ENCODE measurements around the gene PCDHGA1.

The PCDHGA1 gene

DNA sequence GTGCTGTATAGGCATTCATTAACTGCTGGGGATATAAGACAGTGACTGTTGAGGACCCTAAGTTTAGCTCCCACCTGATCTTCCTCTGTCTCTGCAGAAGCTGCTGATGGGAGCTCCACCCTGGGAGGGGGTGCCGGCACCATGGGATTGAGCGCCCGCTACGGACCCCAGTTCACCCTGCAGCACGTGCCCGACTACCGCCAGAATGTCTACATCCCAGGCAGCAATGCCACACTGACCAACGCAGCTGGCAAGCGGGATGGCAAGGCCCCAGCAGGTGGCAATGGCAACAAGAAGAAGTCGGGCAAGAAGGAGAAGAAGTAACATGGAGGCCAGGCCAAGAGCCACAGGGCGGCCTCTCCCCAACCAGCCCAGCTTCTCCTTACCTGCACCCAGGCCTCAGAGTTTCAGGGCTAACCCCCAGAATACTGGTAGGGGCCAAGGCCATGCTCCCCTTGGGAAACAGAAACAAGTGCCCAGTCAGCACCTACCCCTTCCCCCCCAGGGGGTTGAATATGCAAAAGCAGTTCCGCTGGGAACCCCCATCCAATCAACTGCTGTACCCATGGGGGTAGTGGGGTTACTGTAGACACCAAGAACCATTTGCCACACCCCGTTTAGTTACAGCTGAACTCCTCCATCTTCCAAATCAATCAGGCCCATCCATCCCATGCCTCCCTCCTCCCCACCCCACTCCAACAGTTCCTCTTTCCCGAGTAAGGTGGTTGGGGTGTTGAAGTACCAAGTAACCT is 180.7 kb downstream of the PCDHGA1 start:
- Histone ChIP-seq H3K9ac (no peak overlapping the region), H3K4me3 (IDR thresholded peaks at IDR 0.05; ENCODE audit: insufficient read depth, low read depth, low read length) (no peak overlapping the region), H3K27me3 (ENCODE audit: insufficient read depth, low read depth) (no peaks in the 10 kb centered on the region), H3K36me3 (ENCODE audit: insufficient read depth) (no peaks in the 10 kb centered on the region), H3K4me1 (ENCODE audit: low read depth, poor library complexity, severe bottlenecking) (no peaks in the 10 kb centered on the region), H2AFZ (ENCODE audit: low read depth) (no peak overlapping the region), H3K27ac (no peak overlapping the region), H3K4me2 (no peak overlapping the region), H4K20me1 (ENCODE audit: insufficient read depth) (no peaks in the 10 kb centered on the region), H3K79me2 (ENCODE audit: insufficient read depth, low read depth) (no peaks in the 10 kb centered on the region)
- TF ChIP-seq, protein P1, sequence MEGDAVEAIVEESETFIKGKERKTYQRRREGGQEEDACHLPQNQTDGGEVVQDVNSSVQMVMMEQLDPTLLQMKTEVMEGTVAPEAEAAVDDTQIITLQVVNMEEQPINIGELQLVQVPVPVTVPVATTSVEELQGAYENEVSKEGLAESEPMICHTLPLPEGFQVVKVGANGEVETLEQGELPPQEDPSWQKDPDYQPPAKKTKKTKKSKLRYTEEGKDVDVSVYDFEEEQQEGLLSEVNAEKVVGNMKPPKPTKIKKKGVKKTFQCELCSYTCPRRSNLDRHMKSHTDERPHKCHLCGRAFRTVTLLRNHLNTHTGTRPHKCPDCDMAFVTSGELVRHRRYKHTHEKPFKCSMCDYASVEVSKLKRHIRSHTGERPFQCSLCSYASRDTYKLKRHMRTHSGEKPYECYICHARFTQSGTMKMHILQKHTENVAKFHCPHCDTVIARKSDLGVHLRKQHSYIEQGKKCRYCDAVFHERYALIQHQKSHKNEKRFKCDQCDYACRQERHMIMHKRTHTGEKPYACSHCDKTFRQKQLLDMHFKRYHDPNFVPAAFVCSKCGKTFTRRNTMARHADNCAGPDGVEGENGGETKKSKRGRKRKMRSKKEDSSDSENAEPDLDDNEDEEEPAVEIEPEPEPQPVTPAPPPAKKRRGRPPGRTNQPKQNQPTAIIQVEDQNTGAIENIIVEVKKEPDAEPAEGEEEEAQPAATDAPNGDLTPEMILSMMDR (conservative IDR thresholded peaks at IDR 0.05; ENCODE audit: low read depth, low read length), result no peak

DNA sequence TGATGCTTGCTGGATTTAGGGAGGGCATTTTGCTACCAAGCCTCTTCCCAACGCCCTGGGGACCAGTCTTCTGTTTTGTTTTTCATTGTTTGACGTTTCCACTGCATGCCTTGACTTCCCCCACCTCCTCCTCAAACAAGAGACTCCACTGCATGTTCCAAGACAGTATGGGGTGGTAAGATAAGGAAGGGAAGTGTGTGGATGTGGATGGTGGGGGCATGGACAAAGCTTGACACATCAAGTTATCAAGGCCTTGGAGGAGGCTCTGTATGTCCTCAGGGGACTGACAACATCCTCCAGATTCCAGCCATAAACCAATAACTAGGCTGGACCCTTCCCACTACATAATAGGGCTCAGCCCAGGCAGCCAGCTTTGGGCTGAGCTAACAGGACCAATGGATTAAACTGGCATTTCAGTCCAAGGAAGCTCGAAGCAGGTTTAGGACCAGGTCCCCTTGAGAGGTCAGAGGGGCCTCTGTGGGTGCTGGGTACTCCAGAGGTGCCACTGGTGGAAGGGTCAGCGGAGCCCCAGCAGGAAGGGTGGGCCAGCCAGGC is 181.5 kb downstream of the PCDHGA1 start:
- Histone ChIP-seq H3K4me3 (IDR thresholded peaks at IDR 0.05; ENCODE audit: insufficient read depth, low read depth, low read length) (no peak overlapping the region), H4K20me1 (ENCODE audit: insufficient read depth) (no peaks in the 10 kb centered on the region), H3K27me3 (ENCODE audit: insufficient read depth, low read depth) (no peaks in the 10 kb centered on the region), H3K79me2 (ENCODE audit: insufficient read depth, low read depth) (no peaks in the 10 kb centered on the region), H3K9ac (no peak overlapping the region), H2AFZ (ENCODE audit: low read depth) (no peak overlapping the region), H3K4me2 (no peak overlapping the region), H3K27ac (no peak overlapping the region), H3K36me3 (ENCODE audit: insufficient read depth) (no peaks in the 10 kb centered on the region), H3K4me1 (ENCODE audit: low read depth, poor library complexity, severe bottlenecking) (no peaks in the 10 kb centered on the region)
- TF ChIP-seq, protein P1 (conservative IDR thresholded peaks at IDR 0.05; ENCODE audit: low read depth, low read length), result no peak

DNA sequence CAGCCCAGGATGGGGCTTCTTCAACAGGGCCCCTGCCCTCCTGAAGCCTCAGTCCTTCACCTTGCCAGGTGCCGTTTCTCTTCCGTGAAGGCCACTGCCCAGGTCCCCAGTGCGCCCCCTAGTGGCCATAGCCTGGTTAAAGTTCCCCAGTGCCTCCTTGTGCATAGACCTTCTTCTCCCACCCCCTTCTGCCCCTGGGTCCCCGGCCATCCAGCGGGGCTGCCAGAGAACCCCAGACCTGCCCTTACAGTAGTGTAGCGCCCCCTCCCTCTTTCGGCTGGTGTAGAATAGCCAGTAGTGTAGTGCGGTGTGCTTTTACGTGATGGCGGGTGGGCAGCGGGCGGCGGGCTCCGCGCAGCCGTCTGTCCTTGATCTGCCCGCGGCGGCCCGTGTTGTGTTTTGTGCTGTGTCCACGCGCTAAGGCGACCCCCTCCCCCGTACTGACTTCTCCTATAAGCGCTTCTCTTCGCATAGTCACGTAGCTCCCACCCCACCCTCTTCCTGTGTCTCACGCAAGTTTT is 182.1 kb downstream of the PCDHGA1 start:
- Histone ChIP-seq H4K20me1 (ENCODE audit: insufficient read depth) (no peaks in the 10 kb centered on the region), H3K27me3 (ENCODE audit: insufficient read depth, low read depth) (no peaks in the 10 kb centered on the region), H3K36me3 (ENCODE audit: insufficient read depth) (no peaks in the 10 kb centered on the region), H2AFZ (ENCODE audit: low read depth) (no peak overlapping the region), H3K9ac (no peak overlapping the region), H3K27ac (no peak overlapping the region), H3K4me2 (no peak overlapping the region), H3K79me2 (ENCODE audit: insufficient read depth, low read depth) (no peaks in the 10 kb centered on the region), H3K4me1 (ENCODE audit: low read depth, poor library complexity, severe bottlenecking) (no peaks in the 10 kb centered on the region), H3K4me3 (IDR thresholded peaks at IDR 0.05; ENCODE audit: insufficient read depth, low read depth, low read length) (no peak overlapping the region)
- TF ChIP-seq, protein P1 (conservative IDR thresholded peaks at IDR 0.05; ENCODE audit: low read depth, low read length), result peak; percentile 57

DNA sequence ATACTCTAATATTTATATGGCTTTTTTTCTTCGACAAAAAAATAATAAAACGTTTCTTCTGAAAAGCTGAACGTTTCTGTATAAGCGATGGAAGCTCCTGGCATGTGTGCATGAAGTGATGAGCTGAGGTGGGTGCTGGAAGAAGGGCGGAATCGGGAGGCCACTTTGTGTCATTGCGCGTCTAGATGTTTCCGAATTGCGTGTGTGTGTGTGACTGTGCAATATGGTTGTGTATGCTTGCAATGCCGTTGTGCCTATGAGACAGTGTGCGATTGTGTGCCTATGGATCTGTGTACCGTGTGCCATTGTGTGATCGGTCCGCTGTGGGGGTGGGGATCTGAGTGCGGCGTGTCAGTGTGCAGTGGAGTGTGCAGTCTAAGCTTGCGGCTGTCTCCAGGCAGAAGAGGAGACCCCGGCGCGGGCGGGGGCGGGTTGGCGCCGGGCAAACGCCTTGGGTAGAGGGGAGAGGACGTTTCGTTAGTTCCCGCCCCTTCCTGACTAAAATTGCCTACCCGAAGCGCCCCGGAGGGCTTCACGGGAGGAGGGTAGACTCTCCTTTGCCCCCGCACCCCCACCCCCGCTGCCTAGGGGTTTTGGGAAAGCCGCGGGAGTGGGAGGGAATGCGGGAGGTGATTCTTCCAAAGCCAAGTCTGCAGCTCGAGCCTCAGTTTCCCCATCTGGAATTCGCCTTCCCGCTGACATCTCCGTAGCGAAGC is 182.8 kb downstream of the PCDHGA1 start:
- no peaks in the 10 kb centered on the region for H4K20me1 ChIP-seq (ENCODE audit: insufficient read depth)
- no peaks in the 10 kb centered on the region for H3K36me3 ChIP-seq (ENCODE audit: insufficient read depth)
- H3K4me3 ChIP-seq (IDR thresholded peaks at IDR 0.05; ENCODE audit: insufficient read depth, low read depth, low read length), result no peak overlapping the region
- H3K79me2 ChIP-seq (ENCODE audit: insufficient read depth, low read depth), result no peaks in the 10 kb centered on the region
- no peak overlapping the region for H3K27ac ChIP-seq
- no peak overlapping the region for H2AFZ ChIP-seq (ENCODE audit: low read depth)
- H3K4me1 ChIP-seq (ENCODE audit: low read depth, poor library complexity, severe bottlenecking), result no peaks in the 10 kb centered on the region
- no peak overlapping the region for H3K9ac ChIP-seq
- TF ChIP-seq, protein P1 (conservative IDR thresholded peaks at IDR 0.05; ENCODE audit: low read depth, low read length), result no peak
- no peak overlapping the region for H3K4me2 ChIP-seq
- no peaks in the 10 kb centered on the region for H3K27me3 ChIP-seq (ENCODE audit: insufficient read depth, low read depth)

Data from KMS-11 (cell line).